NCI-H2227 treated with DMSO at 0.1 percent for 48 hours (cell line): ENCODE results near the gene SRM.
"Not testable (repeated sequence)": the region's sequence is repeated elsewhere in the genome, so short reads cannot be mapped to it uniquely, and the experiment has no call there.

Source experiments
- DNase-seq: peaks from one replicate; lab custom pipeline; 2025; lab: John Stamatoyannopoulos, UW

SRM gene

GRCh38 chr1:11064942-11065341 lies 5.1 kb upstream of the SRM start:
- DNase-seq: no peak

- not testable (repeated sequence) for DNase-seq
Observed at GRCh38 chr1:11063937-11064537, 4.2 kb upstream of the SRM start.

GRCh38 chr1:11062965-11063401 lies 3.2 kb upstream of the SRM start:
- DNase-seq: no peak

- no peak for DNase-seq
Observed at GRCh38 chr1:11061652-11062365, 2.0 kb upstream of the SRM start.

GRCh38 chr1:11059155-11059967 lies 457 bp downstream of the SRM start:
- no peak for DNase-seq

- DNase-seq: no peak
Observed at GRCh38 chr1:11058595-11059154, 1.1 kb downstream of the SRM start.

- no peak for DNase-seq
Observed at GRCh38 chr1:11058026-11058425, 1.8 kb downstream of the SRM start.

GRCh38 chr1:11057477-11057876 lies 2.3 kb downstream of the SRM start:
- DNase-seq: no peak

- DNase-seq: no peak
Observed at GRCh38 chr1:11056504-11056903, 3.3 kb downstream of the SRM start.

- DNase-seq: no peak
Observed at GRCh38 chr1:11055676-11056075, 4.1 kb downstream of the SRM start.

GRCh38 chr1:11054666-11055065 lies 5.2 kb downstream of the SRM start:
- no peak for DNase-seq

GRCh38 chr1:11054181-11054580 lies 5.6 kb downstream of the SRM start:
- no peak for DNase-seq

GRCh38 chr1:11053758-11054137 lies 6.1 kb downstream of the SRM start:
- no peak for DNase-seq

GRCh38 chr1:11052839-11053757 lies 6.7 kb downstream of the SRM start:
- no peak for DNase-seq

- DNase-seq: no peak
Observed at GRCh38 chr1:11051781-11052511, 7.9 kb downstream of the SRM start.

GRCh38 chr1:11051121-11051520 lies 8.7 kb downstream of the SRM start:
- DNase-seq: not testable (repeated sequence)

GRCh38 chr1:11046625-11047365 lies 13.0 kb downstream of the SRM start, which contains the start of gene MASP2:
Gene MASP2, minus strand, starts transcription at chr1:11047239. Its CDS starts 32 bp downstream, at chr1:11047207.
- DNase-seq: no peak

- no peak for DNase-seq
Observed at GRCh38 chr1:11046270-11046566, 13.6 kb downstream of the SRM start.

GRCh38 chr1:11045428-11046269 lies 14.2 kb downstream of the SRM start:
- no peak for DNase-seq
